Activated CD4-positive, alpha-beta T cell treated with anti-CD3 and anti-CD28 coated beads for 4 hours (primary cell): Measurements from ENCODE around the gene KCNK15.
A peak's percentile ranks its signal among the peaks of the same experiment; 100 is the strongest.

Source experiments
- DNase-seq, 2 donors: peaks; one replicate each; pipeline ENCODE4 v3.0.0-alpha.2; 2020

The KCNK15 gene

DNA sequence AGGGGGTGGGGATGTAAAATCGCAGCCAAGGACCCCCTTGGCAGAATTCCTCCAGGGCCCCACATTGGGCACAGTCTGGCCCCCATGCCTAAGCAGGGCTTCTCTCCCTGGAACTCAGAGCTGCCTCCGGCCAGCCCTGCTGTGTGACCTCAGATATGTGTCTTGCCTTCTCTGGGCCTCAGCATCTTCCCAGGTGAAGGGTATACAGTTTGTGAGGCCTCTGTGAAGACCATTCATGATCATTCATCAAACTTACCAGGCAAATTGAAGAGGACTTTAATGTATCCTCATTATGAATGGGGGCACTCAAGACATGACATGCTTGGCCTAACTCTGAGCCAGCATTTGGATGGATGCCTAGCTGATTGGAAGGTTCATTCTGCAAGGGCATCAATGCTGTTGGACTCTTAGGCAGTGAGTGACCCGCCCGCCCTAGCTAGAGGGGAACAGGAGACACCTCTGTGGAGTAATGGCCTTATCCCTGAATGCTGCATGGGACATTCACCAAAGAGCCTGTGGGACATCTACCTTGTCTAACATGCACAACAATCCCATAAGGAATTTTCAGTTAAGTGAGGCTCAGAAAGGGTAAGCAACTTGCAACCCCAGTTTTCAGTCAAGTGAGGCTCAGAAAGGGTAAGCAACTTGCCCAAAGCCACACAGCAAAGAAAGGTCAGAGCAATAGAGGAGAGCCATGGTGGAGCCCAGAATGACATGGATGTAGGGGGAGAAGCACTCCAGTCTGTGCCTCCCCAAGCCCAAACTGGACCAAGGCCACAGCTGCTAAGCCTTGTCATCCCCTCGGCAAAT is 30.0 kb upstream of the KCNK15 start:
- no peak for DNase-seq

DNA sequence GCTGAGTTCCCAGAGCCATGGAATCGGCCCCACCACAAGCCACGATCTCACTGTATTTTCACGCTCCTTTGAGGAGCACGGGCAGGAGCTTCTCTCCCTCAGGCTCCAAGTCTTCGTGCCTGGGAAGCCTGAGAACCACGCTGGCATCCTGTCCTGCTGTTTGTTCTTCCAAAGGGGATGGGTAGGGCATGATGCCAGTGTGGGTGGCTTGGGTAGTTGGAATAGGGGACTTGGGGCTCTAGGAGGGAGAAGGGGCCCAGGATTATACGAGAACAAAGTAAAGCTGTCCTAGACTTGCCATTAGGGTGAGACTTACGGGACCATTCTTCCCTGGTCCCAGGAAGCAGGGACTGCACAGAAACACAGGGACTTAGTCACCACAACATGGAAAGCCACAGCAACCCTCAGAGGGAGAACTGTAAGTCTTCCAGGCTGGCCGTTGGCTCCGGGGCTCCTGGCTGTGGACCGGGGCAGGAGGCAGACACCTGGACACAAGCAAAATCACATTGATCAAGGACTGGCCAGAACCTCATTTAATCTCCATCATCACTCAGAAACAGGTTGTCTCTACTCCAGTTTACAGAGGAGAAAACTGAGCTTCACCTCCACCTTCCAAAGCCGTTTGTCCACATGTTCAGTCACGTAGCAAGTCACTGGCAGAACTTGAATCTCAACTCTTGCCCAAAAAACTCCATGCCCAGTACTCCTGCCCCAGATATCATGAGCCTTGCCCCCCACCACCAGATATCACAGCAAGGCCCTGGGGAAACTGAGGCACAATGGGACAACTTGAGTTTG is 29.2 kb upstream of the KCNK15 start:
- no peak for DNase-seq

DNA sequence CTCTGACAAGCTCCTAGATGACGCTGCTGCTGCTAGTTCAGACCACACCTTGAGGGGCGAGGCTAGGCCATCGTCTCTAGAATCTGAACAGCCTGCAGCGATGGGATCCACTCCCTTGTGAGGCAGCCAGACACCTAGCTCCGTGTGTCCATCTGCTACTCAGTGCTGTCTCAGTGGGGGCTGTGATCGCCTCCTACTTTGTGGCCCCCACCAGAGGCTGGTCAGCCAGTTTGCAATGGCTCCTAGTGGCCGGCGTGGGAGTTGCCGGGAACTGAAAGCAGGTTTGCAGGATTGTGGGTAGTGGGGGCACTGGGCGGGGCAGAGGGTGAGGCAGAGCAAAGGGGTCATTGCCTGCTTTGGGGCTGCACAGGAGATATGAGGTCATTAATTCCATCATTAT is 27.7 kb upstream of the KCNK15 start:
- no peak for DNase-seq

DNA sequence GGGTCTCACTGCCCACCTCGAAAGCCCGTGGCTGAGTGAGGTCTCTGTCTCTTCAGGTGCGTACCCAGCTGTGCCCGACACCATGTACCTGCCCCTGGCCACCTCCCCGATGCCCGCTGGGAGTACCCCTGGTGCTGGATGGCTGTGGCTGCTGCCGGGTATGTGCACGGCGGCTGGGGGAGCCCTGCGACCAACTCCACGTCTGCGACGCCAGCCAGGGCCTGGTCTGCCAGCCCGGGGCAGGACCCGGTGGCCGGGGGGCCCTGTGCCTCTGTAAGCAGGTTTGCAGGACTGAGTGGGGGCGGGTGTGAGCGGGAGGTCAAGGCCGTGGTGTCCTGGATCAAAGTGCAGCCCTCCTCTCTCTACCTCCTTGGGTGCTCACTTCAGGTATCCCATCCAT is 25.8 kb upstream of the KCNK15 start:
- DNase-seq: no peak

DNA sequence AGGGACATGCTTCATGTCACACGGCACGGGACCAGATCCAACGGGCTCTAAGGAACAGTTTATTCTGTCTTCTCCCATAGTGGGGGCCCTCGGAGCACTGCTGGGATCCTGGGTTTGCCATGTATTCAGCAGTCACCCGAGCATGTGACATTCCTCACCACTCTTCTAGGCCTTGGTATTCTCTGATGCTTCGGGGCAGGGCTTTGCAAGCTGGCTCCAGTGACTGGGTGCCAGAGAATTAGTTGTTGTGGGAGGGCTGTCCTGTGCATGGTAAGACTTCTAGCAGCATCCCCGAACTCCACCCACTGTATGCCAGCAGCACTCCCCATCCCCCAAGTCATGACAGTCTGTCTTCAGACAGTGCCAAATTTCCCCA is 25.1 kb upstream of the KCNK15 start:
- no peak for DNase-seq

DNA sequence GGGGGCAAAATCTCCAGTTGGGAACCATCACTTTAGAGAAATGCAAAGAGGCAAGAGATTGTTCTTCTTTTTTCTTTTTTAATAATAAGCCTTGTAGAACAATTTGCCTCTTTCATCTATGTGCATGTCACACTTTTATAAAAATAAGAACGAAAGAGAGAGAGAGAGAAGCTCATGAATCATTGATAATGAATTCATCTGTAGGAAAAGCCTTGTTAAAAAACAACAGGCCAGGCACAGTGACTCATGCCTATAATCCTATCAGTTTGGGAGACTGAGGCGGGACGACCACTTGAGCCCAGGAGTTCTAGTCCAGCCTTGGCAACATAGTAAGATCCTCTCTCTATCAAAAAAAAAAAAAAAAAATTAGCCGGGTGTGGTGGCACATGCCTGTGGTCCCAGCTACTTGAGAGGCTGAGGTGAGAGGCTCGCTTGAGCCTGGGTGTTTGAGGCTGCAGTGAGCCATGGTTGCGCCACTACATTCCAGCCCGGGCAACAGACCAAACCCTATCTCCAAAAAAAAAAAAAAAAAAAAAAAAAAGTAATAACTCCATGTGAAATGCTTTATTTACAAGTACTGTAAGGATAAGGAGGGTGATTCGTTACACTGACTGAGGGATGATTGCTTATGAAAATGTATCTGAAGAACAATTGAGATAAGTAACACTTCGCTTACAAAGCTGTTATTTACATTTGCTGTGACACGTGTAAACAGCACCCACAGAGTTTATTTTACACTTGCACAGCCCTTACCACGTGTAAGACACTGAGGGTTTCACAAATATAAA is 24.5 kb upstream of the KCNK15 start:
- no peak for DNase-seq

DNA sequence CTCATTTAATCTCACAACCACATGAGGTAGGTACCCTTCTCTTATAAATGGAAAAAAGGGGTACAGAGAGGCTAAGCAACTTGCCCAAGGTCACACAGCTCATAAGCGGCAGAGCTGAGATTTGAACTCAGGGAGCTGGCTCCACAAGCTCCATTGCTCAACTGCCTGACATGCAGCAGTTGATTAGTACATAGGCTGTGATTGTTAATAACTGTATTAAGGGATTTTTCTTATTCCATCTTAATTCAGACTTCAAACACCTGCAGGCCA is 23.9 kb upstream of the KCNK15 start:
- DNase-seq: no peak

DNA sequence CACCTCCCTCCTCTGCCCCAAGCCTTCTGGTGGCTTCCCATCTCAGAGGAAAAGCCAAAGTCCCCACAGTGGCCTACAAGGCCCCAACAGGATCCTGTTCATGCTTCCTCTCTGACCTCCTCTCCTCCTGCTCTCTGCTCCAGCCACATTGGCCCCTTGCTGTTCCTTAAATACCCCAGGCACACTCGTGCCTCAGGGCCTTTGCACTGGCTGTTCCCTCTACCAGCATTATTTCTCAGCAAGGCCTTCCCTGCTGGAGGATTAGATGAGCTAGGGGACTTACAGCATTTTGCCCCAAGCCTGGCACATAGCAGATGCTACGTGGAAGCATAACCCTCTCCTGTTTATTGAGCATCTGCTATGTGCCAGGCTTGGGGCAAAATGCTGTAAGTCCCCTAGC is 22.7 kb upstream of the KCNK15 start:
- DNase-seq: no peak

DNA sequence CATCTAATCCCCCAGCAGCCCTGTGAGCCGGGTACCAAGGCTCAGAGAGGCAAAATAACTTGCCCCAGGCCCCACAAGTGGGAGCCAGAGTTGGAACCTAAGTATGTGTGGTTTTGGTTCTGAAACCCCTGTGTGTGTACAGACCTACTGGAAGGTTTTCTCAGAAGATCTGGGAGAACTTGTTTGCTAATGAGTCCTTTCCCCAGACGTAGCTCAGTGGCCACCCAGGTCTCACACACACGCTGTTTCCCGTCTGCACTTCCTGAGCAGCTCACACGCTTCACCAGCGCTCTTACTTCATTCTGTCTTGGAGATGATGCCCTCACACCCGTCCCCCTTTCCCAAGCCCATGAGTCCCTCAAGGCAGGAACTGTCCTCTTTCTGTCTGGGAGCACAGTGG is 22.3 kb upstream of the KCNK15 start:
- DNase-seq: no peak

DNA sequence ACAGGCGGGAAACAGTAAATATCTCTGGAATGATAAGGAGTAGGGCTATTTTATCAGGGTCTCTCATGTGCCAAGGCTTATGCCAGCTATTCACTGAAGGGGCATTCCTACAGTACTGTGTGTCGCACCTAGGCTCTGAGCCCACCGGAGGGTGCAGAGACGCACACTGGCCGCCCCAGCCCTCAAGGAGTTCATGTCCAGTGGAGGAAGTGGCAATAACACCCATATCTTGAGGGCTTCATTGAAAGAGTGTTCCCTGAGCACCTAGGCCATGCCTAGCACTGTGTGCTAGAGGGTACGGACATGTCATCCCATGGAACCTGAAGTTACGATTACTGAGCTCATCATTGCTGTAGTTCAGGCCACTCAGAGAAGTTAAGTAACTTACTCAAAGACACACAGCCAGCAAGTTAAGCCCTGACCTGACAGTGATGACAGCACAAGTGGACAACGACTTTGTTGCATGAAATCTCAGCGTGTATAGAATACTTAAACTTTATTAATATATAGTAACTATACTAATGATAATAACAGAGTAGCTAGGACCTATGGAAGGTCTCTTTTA is 21.8 kb upstream of the KCNK15 start:
- no peak for DNase-seq

DNA sequence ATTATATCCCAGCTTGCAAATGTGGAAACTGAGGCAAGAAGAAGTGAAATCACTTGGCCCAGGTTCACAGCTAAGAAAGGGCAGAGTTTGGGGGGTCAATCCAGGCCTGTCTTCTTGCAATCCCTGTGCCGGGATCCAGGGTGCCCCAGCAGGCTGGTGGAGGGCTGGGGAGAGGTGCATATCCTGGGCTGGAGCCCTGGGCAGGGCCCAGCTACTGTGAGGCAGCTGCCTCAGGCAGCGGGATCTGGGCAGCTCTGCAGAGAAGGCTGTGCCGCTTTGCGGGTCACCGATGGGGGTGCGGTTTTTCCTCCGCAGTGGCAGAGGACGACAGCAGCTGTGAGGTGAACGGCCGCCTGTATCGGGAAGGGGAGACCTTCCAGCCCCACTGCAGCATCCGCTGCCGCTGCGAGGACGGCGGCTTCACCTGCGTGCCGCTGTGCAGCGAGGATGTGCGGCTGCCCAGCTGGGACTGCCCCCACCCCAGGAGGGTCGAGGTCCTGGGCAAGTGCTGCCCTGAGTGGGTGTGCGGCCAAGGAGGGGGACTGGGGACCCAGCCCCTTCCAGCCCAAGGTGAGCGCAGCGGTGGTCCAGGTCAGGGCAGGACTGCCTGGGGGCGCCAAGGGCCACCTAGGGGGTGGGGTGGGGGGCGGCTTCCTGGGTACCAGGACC is 21.1 kb upstream of the KCNK15 start:
- no peak for DNase-seq

DNA sequence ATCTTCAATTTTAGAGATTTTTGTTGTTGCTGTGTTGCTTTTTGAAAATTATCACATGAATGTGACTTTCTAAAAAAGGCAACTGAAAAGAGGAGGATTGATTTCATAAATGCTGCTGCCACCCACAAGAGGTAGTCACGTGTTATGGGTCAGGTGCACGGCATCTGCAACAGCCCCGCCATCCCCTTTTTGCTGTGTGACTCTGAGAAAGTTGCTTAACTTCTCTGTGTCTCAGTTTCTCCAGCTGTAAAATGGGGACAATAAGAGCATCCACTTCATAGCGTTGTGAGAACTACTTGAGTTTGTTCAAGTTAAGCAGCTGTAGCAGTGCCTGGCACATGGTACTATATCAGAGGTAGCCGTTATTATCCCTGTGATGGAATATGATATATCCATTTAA is 19.8 kb upstream of the KCNK15 start:
- no peak for DNase-seq

DNA sequence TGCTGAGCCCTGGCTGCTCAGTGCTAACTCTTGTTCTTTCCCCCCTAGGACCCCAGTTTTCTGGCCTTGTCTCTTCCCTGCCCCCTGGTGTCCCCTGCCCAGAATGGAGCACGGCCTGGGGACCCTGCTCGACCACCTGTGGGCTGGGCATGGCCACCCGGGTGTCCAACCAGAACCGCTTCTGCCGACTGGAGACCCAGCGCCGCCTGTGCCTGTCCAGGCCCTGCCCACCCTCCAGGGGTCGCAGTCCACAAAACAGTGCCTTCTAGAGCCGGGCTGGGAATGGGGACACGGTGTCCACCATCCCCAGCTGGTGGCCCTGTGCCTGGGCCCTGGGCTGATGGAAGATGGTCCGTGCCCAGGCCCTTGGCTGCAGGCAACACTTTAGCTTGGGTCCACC is 18.6 kb upstream of the KCNK15 start:
- no peak for DNase-seq

DNA sequence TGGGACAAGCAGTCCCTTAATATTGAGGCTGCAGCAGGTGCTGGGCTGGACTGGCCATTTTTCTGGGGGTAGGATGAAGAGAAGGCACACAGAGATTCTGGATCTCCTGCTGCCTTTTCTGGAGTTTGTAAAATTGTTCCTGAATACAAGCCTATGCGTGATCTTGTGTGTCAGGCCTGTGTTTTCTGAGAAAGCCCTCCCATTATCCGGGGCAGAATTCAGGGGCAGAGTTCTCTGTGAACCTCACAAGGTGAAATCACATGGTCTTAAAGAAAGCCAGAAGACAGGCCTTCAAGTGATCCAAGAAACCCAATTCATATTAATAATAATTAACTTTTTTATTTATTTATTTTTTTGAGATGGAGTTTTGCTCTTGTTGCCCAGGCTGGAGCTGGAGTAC is 18.0 kb upstream of the KCNK15 start:
- no peak for DNase-seq

DNA sequence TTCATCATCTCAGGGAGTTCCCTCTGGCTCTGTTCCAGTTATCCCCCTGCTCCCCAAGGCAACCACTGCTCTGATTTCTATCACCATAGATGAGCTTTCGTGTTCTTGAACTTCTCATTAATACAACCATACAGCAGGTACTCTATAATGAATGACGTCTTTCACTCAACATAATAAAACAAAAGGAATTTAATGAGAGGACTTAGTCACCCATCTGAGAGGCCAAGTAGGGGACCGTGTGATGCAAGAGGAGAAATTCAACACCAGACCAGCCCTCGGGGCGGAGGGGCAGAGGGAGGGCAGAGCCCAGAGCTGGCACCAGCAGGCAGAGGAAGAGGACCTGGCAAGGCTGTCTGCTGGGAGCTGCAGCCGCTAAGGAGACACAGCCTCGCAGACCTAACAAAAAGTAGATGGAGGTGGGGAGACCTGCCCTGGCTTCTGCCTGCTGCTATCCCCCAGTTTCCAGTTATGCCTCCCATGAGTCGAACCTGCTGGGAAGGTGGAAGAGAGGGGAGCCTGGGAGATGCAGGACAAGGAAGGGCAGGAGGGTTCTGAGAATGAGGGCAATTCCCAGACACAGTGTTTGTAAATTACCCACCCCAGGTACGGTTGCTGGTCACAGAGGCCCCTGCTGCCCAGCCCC is 16.7 kb upstream of the KCNK15 start:
- DNase-seq: no peak

DNA sequence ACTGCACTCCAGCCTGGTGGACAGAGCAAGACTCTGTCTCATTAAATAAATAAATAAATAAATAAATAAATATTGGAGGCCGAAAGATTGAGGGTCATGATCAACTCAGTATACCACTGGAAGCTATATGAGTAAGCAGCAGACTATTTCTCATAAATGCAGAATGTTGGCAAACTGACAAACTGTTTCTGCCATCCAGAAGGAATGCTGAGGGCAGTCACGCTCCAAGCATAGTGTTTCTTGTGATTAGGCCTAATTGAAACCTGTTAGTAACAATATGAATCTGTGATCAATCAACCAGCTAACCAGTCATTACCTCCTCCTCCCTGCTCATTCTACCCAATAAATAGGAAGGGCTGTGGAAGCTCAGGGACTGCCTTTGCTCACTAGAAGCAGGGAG is 15.2 kb upstream of the KCNK15 start:
- no peak for DNase-seq

DNA sequence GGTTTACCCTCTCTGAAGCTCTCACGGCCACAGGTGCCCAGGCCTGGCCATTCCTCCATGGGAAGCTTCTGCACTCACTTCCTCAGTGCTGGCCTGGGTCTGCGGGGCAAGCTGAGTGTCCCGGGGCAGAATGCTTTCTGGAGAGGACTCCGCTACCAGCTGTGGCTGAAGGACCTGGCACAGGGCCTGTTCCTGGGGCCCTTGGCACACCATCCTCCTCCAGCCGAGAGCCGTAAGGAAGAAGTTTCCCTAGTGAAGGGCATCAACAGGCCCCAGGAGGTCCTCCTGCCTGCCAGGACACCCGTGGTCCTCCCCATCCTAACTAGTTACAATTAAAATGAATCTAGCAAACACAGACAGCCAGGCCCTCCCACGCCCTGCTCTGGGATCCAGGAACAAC is 14.0 kb upstream of the KCNK15 start:
- no peak for DNase-seq

DNA sequence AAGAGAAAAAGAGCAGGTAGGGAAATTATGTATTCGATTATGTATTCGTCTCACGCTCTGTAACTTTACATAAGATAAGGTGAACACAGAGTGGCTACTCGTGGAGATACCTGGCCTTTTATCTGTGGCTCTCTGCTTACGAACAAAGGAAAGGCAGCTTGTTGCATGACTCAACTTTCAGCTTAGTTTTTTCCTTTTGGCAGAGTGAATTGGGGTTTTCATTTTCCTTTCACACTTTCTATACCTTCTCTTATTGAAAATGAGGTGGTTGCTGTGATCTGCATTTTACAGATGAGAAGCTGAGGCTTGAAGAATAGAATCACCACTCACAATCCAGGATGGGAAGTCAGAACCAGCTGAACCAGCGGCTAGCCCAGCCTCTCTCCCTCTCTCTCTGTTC is 13.3 kb upstream of the KCNK15 start:
- DNase-seq: no peak

DNA sequence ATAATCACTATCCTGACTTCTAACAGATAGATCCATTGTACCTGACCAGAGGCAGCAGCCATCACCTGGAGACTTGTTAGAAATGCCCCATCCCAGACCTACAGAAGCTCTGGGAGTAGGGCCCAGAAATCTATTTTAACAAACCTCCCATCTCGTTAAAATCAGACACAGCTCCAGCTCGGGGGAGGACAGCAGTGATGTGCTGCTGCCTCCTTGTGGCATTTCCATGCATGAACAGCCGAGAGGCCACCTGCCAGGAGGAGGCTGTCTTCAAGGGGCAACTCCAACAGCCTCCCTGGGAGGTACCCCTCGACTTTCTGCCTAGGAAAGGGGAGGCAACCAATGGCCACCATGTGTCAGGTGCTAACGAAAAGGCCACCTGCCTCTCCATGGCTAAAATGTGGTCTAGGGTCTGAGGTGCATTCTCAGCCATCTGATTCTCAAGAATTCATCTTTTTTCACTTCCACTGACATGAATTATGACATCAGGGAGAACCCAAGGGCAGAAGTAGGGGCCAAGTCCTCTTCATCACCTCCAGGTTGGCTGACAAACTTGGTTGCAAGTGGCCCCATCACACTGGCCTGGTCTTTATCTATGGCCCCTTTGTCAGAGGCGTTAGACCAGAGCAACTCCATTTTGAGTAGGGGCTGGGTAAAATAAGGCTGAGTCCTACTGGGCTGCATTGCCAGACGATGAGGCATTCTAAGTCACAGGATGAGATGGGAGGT is 12.2 kb upstream of the KCNK15 start:
- DNase-seq: peak; percentile 43 to 45

DNA sequence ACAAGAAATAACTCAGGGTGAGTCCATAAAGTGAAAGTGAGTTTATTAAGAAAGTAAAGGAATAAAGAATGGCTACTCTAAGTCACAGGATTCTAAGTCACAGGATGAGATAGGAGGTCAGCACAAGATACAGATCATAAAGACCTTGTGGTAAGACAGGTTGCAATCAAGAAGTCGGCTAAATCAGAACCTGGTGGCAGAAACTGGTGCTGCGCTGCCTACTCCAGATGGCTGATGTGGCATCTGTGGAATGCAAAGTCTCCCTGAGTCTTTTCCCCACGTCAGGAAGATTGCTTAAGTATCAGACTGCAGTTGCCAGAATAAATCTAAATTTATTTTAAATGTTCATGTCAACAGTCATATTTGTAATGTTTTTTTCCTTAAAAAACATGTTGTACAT is 10.7 kb upstream of the KCNK15 start:
- DNase-seq: no peak

DNA sequence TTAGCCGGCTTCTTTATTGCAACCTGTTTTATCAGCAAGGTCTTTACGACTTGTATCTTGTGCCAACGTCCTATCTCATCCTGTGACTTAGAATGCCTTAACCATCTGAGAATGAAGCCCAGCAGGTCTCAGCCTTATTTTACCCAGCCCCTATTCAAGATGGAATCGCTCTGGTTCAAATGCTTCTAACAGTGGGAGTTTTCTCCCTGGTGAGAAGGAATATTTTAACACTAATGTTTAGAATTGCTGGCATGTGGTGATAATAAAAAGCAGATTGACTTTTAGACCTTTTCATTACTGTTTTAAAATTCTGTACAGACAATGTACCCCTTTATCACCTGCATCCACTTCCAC is 9.9 kb upstream of the KCNK15 start:
- no peak for DNase-seq
